SK-N-SH (cell line): ENCODE data around the gene NTRK3.

Experiments
- FOXM1 ChIP-seq: IDR thresholded peaks from 2 replicates; pipeline ENCODE4 v1.4.0; 2012; ENCODE audit warnings: low read depth, mild to moderate bottlenecking
- GABPA ChIP-seq: IDR thresholded peaks from 2 replicates; pipeline ENCODE4 v1.4.0; 2012; ENCODE audit warnings: low read depth, mild to moderate bottlenecking
- TF ChIP-seq, protein P1 (sequence below): fragments of 200-600 bp; sonication (generic); IDR thresholded peaks from 2 replicates; pipeline ENCODE4 v1.6.1; 2017; ENCODE audit warnings: antibody characterized with exemption, mild to moderate bottlenecking, moderate library complexity
- TF ChIP-seq, protein P2 (sequence below): fragments of 150-350 bp; IDR thresholded peaks from 2 replicates; pipeline ENCODE4 v1.6.1; 2017; ENCODE audit warnings: antibody characterized with exemption, low read length, low read depth, borderline replicate concordance
- TF ChIP-seq, protein P3 (sequence below): IDR thresholded peaks from 2 replicates; pipeline ENCODE4 v1.4.0; 2012; ENCODE audit warnings: low read depth

DNA sequence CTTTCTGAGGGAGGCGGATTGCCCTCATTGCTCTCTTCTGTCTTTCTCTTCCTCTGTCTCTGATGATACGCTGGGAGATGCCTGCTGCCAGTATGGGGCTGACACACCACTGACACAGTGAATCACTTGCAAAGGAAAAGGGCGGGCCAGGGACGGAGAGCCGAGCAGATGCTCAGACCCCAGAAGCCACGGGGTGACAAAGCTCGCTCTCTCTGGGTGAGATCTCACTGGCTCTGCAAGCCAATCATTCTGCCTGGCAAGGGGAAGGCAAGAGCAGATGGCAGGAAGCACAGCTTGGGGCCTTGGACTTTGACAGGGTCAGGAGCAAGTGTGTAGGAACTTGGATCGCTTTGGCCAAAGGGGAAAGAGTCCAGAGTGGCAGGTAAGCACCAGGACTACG, 198.7 kb downstream of the NTRK3 start:
- TF ChIP-seq, protein P1, sequence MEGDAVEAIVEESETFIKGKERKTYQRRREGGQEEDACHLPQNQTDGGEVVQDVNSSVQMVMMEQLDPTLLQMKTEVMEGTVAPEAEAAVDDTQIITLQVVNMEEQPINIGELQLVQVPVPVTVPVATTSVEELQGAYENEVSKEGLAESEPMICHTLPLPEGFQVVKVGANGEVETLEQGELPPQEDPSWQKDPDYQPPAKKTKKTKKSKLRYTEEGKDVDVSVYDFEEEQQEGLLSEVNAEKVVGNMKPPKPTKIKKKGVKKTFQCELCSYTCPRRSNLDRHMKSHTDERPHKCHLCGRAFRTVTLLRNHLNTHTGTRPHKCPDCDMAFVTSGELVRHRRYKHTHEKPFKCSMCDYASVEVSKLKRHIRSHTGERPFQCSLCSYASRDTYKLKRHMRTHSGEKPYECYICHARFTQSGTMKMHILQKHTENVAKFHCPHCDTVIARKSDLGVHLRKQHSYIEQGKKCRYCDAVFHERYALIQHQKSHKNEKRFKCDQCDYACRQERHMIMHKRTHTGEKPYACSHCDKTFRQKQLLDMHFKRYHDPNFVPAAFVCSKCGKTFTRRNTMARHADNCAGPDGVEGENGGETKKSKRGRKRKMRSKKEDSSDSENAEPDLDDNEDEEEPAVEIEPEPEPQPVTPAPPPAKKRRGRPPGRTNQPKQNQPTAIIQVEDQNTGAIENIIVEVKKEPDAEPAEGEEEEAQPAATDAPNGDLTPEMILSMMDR, result no peak
- TF ChIP-seq, protein P2, sequence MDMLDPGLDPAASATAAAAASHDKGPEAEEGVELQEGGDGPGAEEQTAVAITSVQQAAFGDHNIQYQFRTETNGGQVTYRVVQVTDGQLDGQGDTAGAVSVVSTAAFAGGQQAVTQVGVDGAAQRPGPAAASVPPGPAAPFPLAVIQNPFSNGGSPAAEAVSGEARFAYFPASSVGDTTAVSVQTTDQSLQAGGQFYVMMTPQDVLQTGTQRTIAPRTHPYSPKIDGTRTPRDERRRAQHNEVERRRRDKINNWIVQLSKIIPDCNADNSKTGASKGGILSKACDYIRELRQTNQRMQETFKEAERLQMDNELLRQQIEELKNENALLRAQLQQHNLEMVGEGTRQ, result no peak
- TF ChIP-seq, protein P3, sequence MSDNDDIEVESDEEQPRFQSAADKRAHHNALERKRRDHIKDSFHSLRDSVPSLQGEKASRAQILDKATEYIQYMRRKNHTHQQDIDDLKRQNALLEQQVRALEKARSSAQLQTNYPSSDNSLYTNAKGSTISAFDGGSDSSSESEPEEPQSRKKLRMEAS, result no peak
- no peak for TF ChIP-seq GABPA
- TF ChIP-seq FOXM1, result no peak
